ENCODE data around the gene LAX1. TPM values are rescaled to one million over a fixed set of nuclear protein-coding genes. Genes with fewer than 3 reads are reported as not detected.

LAX1 gene
- total and polyA plus RNA-seq, 12 donors, result 0.23 to 0.68 (median 0.37) TPM; not detected in 4

- Histone ChIP-seq H3K27ac (peak overlapping the region in 2 of 5 donors; percentile 32 to 33), H3K27me3 (no peaks in the 10 kb centered on the region), H3K9me3 (replicated peaks in 1 of 3) (no peaks in the 10 kb centered on the region), H3K4me1 (replicated peaks in 1 of 2) (peaks cover 4 to 7% of the 10 kb centered on the region in 2 donors), H3K36me3 (replicated peaks in 1 of 2) (peaks cover 0 to 73% of the 10 kb centered on the region in 2 donors), H3K4me3 (no peak overlapping the region)
- DNase-seq, result peak in 6 of 7 donors; percentile 62 to 83 (median 71)
- intact Hi-C loops (cut with DNase I), result loop anchor here in 1 of 2 donors (10.0 kb wide), 1 partner anchor 128 kb away; no protein-coding TSS in a partner anchor
- TF ChIP-seq POLR2A (IDR thresholded peaks at IDR 0.05) (no peak), CTCF (IDR thresholded peaks at IDR 0.05) (no peak)
- 23 to 38% (median 32%) methylated on average over 2 of the region's 2 CpGs for WGBS, 4 donors
Observed at GRCh38 chr1:203726417-203726867, 38.5 kb upstream of the LAX1 start.

GRCh38 chr1:203733009-203733863 lies 31.7 kb upstream of the LAX1 start:
- intact Hi-C loops (cut with DNase I), result no loop called here
- Histone ChIP-seq H3K4me3 (no peak overlapping the region), H3K27ac (no peak overlapping the region), H3K27me3 (no peaks in the 10 kb centered on the region), H3K4me1 (replicated peaks in 1 of 2) (no peaks in the 10 kb centered on the region), H3K36me3 (replicated peaks in 1 of 2) (peaks cover 0 to 40% of the 10 kb centered on the region in 2 donors), H3K9me3 (replicated peaks in 1 of 3) (no peaks in the 10 kb centered on the region)
- no peak for TF ChIP-seq POLR2A (IDR thresholded peaks at IDR 0.05)
- TF ChIP-seq CTCF (IDR thresholded peaks at IDR 0.05), result no peak
- DNase-seq, result no peak
- WGBS, 4 donors, result 78 to 84% (median 82%) methylated on average over 7 of the region's 7 CpGs

GRCh38 chr1:203742436-203742835 lies 22.5 kb upstream of the LAX1 start:
- 75 to 84% (median 80%) methylated on average over 3 of the region's 3 CpGs for WGBS, 4 donors
- peaks cover 0 to 10% of the 10 kb centered on the region in 2 donors for H3K36me3 ChIP-seq (replicated peaks in 1 of 2)
- no peak overlapping the region for H3K4me3 ChIP-seq
- H3K27ac ChIP-seq, result no peak overlapping the region
- no peaks in the 10 kb centered on the region for H3K9me3 ChIP-seq (replicated peaks in 1 of 3)
- H3K27me3 ChIP-seq, result no peaks in the 10 kb centered on the region
- intact Hi-C loops (cut with DNase I), result no loop called here
- peaks cover 6 to 19% of the 10 kb centered on the region in 2 donors for H3K4me1 ChIP-seq (replicated peaks in 1 of 2)
- TF ChIP-seq CTCF (IDR thresholded peaks at IDR 0.05), result no peak
- DNase-seq, result no peak

- H3K4me3 ChIP-seq, result no peak overlapping the region
- peaks cover 0 to 9% of the 10 kb centered on the region in 2 donors for H3K36me3 ChIP-seq (replicated peaks in 1 of 2)
- intact Hi-C loops (cut with DNase I), result no loop called here
- TF ChIP-seq POLR2A (IDR thresholded peaks at IDR 0.05), result no peak
- TF ChIP-seq CTCF (IDR thresholded peaks at IDR 0.05), result no peak
- H3K27ac ChIP-seq, result no peak overlapping the region
- 77 to 84% (median 81%) methylated on average over 5 of the region's 5 CpGs for WGBS, 4 donors
- no peaks in the 10 kb centered on the region for H3K27me3 ChIP-seq
- no peak for DNase-seq
- H3K9me3 ChIP-seq (replicated peaks in 1 of 3), result no peaks in the 10 kb centered on the region
- peaks cover 6 to 19% of the 10 kb centered on the region in 2 donors for H3K4me1 ChIP-seq (replicated peaks in 1 of 2)
Observed at GRCh38 chr1:203743091-203743571, 21.9 kb upstream of the LAX1 start.

Measured in adrenal gland (tissue), 12 donors.